DMS114 treated with DMSO at 0.1 percent for 48 hours (cell line): ENCODE results near the gene SLC13A4.
"Not testable (repeated sequence)": the region's sequence is repeated elsewhere in the genome, so short reads cannot be mapped to it uniquely, and the experiment has no call there.

Experiments used
- DNase-seq: peaks from one replicate; lab custom pipeline; 2025; ENCODE audit not compliant: unreplicated experiment; lab: John Stamatoyannopoulos, UW

SLC13A4 gene

DNA sequence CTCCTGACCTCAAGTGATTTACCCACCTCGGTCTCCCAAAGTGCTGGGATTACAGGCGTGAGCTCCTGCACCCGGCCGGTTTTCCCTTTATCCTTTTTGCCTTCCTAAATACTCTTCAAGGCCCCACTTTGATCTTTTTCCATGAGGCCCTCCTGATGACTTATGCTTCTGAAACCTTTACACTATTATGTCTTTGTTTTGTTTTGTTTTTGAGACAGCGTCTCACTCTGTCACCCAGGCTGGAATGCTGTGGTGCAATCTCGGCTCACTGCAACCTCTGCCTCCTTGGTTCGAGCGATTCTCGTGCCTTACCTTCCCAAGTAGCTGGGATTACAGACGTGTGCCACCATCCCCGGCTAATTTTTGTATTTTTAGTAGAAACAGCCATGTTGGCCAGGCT, 61.8 kb downstream of the SLC13A4 start:
- DNase-seq = no peak

DNA sequence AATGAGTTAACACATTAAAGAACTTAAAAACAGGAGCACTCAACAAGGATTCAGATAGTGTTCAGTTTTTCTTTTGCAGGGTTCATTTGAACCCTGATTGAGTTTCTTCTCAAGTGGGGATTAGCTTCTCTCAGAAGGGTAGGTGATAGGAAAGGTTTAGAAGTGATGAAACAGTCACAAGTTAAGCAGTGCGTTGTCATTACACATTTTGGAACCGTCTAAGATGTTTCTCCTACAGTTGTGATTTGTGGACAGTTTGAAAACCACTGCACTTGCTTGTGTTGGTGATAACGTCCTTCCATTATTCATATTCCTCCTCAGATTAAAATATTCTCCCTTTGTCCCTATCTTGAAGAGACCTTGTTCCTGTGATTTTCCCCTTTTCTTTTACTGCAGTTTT, 62.9 kb downstream of the SLC13A4 start:
- DNase-seq = no peak

- no peak for DNase-seq
Measured at GRCh38 chr7:135664046-135664589, 63.9 kb downstream of the SLC13A4 start.

GRCh38 chr7:135662373-135663114, 65.4 kb downstream of the SLC13A4 start, which contains the start of gene STMP1:
Gene STMP1 (plus strand): TSS chr7:135662514.
- DNase-seq = peak; percentile 84

DNA sequence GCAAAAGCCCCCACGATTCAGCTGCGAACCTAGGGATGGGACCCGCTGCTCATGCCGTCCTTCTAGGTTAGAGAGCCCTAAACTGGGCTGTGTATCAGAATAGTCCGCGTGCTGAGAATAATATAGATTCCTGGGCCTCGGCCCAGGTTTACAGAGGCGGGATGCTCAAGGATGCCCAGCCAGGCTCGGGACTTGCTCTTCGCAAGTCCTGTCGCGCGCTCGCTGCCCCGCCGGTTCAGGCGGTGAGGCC, 65.9 kb downstream of the SLC13A4 start:
- DNase-seq = no peak

DNA sequence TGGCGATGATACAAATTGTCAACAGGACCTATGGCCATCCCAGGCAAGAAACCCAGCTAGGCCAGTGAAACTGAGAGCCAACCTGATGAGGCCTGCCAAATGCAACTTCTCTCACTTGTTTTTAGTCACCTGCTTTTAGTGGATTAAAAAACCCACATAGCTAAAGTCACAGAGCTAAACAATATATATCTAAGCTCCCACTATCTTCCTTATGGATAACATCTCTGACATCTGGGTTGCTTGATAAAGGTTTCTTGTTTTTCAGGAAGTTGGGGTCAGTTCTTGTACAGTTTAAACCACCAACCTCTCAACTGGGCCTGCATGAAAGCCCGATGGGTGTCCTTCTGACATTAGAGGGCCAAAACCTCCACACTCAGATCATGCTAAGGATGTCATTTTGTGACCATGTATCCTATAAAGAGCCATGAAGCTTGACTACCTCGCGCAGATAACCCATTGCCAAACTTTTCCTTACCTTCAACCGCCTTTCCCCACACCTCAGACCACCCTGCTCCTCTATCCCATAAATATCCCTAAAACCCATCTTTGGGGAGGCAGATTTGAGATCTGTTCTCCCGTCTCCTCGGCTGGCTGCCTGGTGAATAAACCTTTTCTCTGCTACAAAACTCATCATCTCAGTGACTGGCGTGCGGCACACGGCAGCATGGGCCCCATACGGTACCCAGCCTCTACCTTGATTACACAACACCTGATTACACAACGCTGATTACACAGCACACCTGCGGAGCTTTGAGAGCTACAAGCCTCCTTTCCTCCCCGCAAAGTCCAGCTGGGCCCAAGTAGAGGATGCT, 66.5 kb downstream of the SLC13A4 start:
- no peak for DNase-seq

DNA sequence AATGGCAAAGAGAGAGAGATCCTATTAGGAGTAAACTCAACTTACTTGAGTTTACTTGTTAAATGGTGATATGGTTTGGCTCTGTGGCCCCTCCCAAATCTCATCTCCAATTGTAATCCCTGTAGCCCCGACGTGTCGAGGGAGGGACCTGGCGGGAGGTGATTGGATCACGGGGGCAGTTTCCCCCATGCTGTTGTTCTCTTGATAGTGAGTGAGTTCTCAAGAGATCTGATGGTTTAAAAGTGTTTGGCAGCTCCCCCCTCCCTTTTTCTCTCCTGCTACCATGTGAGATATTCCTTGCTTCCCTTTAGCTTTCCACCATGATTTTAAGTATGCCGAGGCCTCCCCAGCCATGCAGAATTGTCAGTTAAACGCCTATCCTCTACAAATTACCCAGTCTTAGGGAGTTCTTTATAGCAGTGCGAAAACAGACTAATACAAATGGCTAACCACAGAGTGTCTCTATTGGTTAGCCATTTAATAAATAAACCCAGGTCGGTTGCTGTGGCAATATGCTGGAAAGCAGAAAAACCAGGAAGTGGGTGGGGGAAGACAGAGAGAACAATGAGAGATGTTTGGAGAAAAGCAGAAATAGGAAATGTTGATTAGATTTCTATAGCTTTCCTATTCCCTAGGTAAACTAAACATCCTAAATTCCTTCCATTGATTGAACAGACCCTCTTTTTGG, 68.7 kb downstream of the SLC13A4 start:
- DNase-seq = no peak

DNA sequence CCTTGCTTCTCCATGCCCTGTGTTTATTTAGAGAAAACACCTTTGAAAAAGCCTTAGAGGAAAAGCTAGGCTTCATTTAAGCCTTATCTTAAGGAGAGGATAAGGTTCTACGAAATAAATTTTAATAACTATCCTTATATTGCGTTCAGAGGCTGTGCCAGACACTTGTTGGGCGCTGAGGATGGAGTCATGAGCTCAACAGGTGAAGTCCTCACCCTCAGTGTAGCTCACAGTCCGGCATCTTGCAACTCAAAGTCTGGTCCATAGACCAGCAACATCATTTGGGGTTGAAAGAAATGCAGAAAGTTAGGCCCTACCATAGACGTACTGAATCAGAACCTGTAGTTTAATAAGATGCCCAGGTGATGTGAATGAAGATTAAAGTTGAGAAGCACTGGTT, 69.4 kb downstream of the SLC13A4 start:
- no peak for DNase-seq

DNA sequence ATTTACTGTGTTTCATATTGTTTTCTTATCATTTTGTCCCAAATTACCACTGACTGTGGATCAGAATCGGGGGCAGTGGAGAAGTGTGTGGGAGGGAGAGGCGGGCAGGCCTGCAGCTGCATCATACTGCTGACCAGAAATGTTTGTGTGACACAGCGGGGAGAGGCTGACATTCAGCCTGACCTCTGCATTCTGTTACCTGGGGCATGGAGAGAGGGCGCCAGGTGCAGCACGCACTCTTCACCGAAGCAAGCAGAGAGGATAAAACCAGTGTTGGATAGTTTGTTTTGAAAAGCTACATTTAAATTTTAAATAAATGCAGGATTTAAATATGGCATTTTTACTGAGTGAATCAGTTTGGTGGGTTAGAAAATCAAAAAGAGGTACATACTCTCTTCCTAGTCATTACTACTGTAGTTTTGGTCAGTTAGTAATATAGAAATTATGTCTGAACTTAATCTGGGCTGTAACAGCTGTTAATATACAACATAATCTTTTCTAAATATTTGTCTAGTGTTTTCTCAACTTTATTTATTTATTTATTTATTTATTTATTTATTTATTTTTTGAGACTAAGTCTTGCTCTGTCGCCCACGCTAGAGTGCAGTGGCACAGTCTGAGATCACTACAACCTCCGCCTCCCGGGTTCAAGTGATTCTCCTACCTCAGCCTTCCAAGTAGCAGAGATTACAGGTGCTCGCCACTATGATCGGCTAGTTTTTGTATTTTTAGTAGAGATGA, 74.5 kb downstream of the SLC13A4 start:
- no peak for DNase-seq

DNA sequence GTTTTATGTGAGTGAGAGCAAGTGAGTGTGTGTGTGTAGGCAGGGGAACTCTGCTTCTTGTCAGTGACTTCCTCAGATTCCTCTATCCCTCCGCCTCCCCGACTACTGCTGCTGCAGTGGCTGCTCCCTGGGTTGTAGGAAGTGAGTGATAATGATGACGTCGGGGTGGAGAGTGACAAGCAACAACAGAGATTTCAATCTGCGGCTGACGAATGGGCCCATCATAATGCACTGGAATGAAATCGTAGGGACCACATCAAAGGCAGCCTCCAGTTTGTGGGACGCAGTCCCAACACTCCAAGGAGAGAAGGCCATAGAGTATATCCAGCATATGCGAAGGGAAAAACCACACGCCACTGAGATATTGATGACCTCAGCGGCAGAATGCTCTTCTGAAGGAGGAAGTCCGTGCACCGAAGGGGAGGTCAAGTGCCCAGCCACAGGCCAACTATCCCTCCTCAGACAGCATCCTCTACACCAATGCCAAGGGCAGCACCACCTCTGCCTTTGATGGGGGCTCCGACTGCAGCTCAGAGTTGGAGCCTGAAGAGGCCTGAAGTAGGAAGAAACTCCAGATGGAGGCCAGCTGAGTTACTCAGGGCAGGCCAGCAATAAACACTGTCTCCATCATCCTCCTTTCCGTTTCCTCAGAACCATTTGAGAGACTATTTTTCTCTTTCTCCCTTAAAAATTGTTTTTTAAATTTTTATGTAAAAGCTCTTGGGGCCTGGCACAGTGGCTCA, 77.0 kb downstream of the SLC13A4 start:
- no peak for DNase-seq

- DNase-seq = no peak
Measured at GRCh38 chr7:135648235-135648634, 79.8 kb downstream of the SLC13A4 start.

GRCh38 chr7:135647755-135648154, 80.2 kb downstream of the SLC13A4 start:
- DNase-seq = no peak

DNA sequence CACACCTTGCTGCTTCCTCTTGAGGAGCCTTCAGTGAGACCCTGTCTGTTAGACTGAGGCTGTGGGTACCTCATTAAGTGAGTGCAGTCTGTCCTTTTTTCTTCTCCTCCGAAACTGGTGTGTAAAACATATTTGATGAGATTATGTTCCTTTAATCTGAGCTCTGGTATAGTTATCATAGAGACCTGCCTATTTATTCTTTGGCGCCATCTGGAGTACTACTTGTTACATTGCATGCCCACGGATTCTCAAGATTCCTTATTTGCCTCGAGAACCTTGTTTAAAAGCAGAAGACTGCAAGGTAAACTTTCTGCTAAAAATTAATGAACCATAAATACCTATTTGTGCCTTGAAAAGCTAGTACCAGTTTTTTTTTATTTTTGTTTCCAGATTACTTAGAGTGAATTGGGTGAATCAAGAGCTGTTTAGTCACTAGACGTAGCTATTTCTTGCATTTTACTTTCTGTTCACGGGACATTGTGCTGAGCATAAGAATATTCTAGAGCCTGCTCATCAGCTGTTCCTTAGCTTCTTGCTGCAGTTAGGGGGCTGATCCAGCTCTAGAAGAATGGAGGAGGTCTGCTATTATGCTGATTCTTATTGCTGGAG, 82.6 kb downstream of the SLC13A4 start:
- peak; percentile 51 for DNase-seq

GRCh38 chr7:135644729-135645128, 83.3 kb downstream of the SLC13A4 start:
- no peak for DNase-seq

DNA sequence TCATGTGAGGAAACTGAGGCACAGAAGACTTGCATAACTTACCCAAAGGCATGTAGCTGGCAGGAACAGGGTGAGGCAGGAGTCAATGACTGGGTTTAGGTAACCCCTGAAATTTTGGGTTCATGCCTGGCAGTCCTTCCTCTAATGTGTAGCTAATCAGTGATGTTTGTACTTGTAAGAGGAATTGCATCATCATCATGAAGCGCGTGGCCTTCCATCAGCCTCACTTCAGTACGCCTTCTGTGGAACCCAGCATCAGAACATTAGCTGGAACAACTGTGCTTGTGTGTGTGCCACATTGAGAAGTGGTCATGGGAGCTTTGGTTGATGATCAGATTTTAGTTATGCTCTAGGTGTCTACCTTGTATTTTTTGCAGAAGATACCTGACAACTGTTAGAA, 83.8 kb downstream of the SLC13A4 start:
- DNase-seq = no peak

- not testable (repeated sequence) for DNase-seq
Measured at GRCh38 chr7:135639690-135640089, 88.3 kb downstream of the SLC13A4 start.

GRCh38 chr7:135634191-135634878, 93.7 kb downstream of the SLC13A4 start:
- DNase-seq = no peak
